ENCODE data around the gene MYO1B. TPM values are rescaled to one million over a fixed set of nuclear protein-coding genes. Genes with fewer than 3 reads are reported as not detected.

Gene MYO1B
- total RNA-seq: 10 to 100 TPM; 16.9 to 43.8 (median 32.9) TPM

GRCh38 chr2:191245046-191245868 is at the start of gene MYO1B:
Gene MYO1B, plus strand, starts transcription at chr2:191245404. Its CDS starts 31,492 bp downstream, at chr2:191276896.
- Histone ChIP-seq H3K36me3 (no peaks in the 10 kb centered on the region), H3K4me1 (peaks cover 9 to 11% of the 10 kb centered on the region in 2 donors), H3K27ac (peak within 1 kb of the TSS; percentile 43 to 87 (median 67)), H3K9me3 (no peaks in the 10 kb centered on the region), H3K4me3 (replicated peaks in 1 of 3) (peak within 1 kb of the TSS; percentile 42 to 74 (median 58)), H3K27me3 (no peaks in the 10 kb centered on the region)
- 1% methylated on average over 12 to 43 of the region's 112 CpGs for WGBS, 2 donors
- DNase-seq: peak; percentile 80 to 84
- peak in 4 of 6 experiments; percentile 26 to 71 (median 46) for TF ChIP-seq CTCF (IDR thresholded peaks at IDR 0.05)
- peak in 1 of 2 donors; percentile 86 for TF ChIP-seq POLR2A (IDR thresholded peaks at IDR 0.05)
- intact Hi-C loops (cut with DNase I): no loop called here

GRCh38 chr2:191197096-191197495 is 48.1 kb upstream of the MYO1B start:
- intact Hi-C loops (cut with DNase I): no loop called here
- 83 to 91% methylated on average over 3 of the region's 3 CpGs for WGBS, 2 donors
- Histone ChIP-seq H3K4me1 (no peaks in the 10 kb centered on the region), H3K27me3 (no peaks in the 10 kb centered on the region), H3K27ac (no peak overlapping the region), H3K4me3 (replicated peaks in 1 of 3) (no peak overlapping the region), H3K9me3 (no peaks in the 10 kb centered on the region), H3K36me3 (no peaks in the 10 kb centered on the region)
- TF ChIP-seq POLR2A (IDR thresholded peaks at IDR 0.05): no peak
- no peak for TF ChIP-seq CTCF (IDR thresholded peaks at IDR 0.05)
- no peak for DNase-seq

- intact Hi-C loops (cut with DNase I): no loop called here
- Histone ChIP-seq H3K4me3 (replicated peaks in 1 of 3) (no peak overlapping the region), H3K27ac (no peak overlapping the region), H3K27me3 (no peaks in the 10 kb centered on the region), H3K9me3 (no peaks in the 10 kb centered on the region), H3K36me3 (no peaks in the 10 kb centered on the region), H3K4me1 (no peaks in the 10 kb centered on the region)
- 93 to 96% methylated on average over 4 of the region's 4 CpGs for WGBS, 2 donors
- no peak for TF ChIP-seq CTCF (IDR thresholded peaks at IDR 0.05)
- TF ChIP-seq POLR2A (IDR thresholded peaks at IDR 0.05): no peak
- no peak for DNase-seq
Measured at GRCh38 chr2:191198271-191198670, 46.9 kb upstream of the MYO1B start.

GRCh38 chr2:191199929-191200512 is 45.2 kb upstream of the MYO1B start:
- no peak for DNase-seq
- Histone ChIP-seq H3K4me1 (no peaks in the 10 kb centered on the region), H3K4me3 (replicated peaks in 1 of 3) (no peak overlapping the region), H3K9me3 (no peaks in the 10 kb centered on the region), H3K27ac (no peak overlapping the region), H3K36me3 (no peaks in the 10 kb centered on the region), H3K27me3 (no peaks in the 10 kb centered on the region)
- WGBS, 2 donors: 95 to 97% methylated on average over 6 of the region's 6 CpGs
- TF ChIP-seq POLR2A (IDR thresholded peaks at IDR 0.05): no peak
- intact Hi-C loops (cut with DNase I): no loop called here

- Histone ChIP-seq H3K4me1 (no peaks in the 10 kb centered on the region), H3K27me3 (no peaks in the 10 kb centered on the region), H3K9me3 (no peaks in the 10 kb centered on the region), H3K4me3 (replicated peaks in 1 of 3) (no peak overlapping the region), H3K36me3 (no peaks in the 10 kb centered on the region), H3K27ac (no peak overlapping the region)
- TF ChIP-seq POLR2A (IDR thresholded peaks at IDR 0.05) (no peak), CTCF (IDR thresholded peaks at IDR 0.05) (no peak)
- intact Hi-C loops (cut with DNase I): no loop called here
- 69 to 78% methylated on average over 1 of the region's 1 CpG for WGBS, 2 donors
- DNase-seq: no peak
Measured at GRCh38 chr2:191200910-191201309, 44.3 kb upstream of the MYO1B start.
